Neural crest cell (in vitro differentiated cells): ENCODE results near the gene SNAPC4. TPM values are rescaled to one million over a fixed set of nuclear protein-coding genes. Genes with fewer than 3 reads are reported as not detected.
"Not testable (repeated sequence)": the region's sequence is repeated elsewhere in the genome, so short reads cannot be mapped to it uniquely, and the experiment has no call there.

Source experiments
- DNase-seq: peaks from one replicate; pipeline ENCODE4 v3.0.0; 2021; ENCODE audit warnings: low read depth, mixed read lengths, low spot score
- H3K27ac Mint-ChIP-seq: one replicate; pipeline ENCODE4 v1.8.0; 2021; ENCODE audit warnings: mild to moderate bottlenecking, mixed read lengths; ENCODE audit not compliant: unreplicated experiment
- H3K27me3 Mint-ChIP-seq: 2 replicates; pipeline ENCODE4 v1.8.0; 2021; ENCODE audit warnings: low read depth, mild to moderate bottlenecking, mixed read lengths
- H3K36me3 Mint-ChIP-seq: 2 replicates; pipeline ENCODE4 v1.8.0; 2021; ENCODE audit warnings: low read depth, mild to moderate bottlenecking, mixed read lengths
- H3K4me1 Mint-ChIP-seq: 2 replicates; pipeline ENCODE4 v1.8.0; 2021; ENCODE audit warnings: mixed read lengths
- H3K4me3 Mint-ChIP-seq: one replicate; pipeline ENCODE4 v1.8.0; 2021; ENCODE audit warnings: mild to moderate bottlenecking, mixed read lengths
- H3K9me3 Mint-ChIP-seq: 2 replicates; pipeline ENCODE4 v1.8.0; 2021; ENCODE audit warnings: mixed read lengths
- total RNA-seq: library from RNA; stranded (reverse); gene quantifications from 2 replicates; pipeline ENCODE4 v1.2.1, GENCODE V29; 2021
- TF ChIP-seq, protein P1 (sequence below): fragments of 200-600 bp; sonication (generic); conservative IDR thresholded peaks from 2 replicates; pipeline ENCODE4 v1.5.0; 2021; ENCODE audit warnings: antibody characterized with exemption, mild to moderate bottlenecking

The SNAPC4 gene
- total RNA-seq, 1 donor from 2014 or later, result 19.0 TPM

DNA sequence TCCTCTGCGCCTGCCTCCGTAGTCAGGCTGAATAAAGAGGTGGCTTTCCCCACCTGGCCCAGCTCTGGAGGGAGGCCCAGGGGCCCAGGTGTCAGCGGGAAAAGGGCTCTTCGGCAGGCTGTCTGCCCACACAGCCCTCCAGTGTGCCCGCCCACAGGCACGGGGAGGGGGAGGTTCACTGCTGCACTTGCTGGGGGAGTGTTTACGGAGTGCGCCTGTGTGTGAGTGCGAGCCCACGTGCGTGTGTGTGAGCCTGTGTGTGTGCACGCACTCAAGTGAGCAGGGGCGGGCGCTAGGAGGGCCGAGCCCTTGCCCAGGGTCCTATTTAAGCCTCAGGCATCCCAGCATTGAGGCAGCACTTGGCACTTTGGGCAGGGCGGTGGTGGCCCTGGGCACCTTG, 47.3 kb downstream of the SNAPC4 start:
- H3K9me3 Mint-ChIP-seq, result no peaks in the 10 kb centered on the region
- no peak overlapping the region for H3K4me3 Mint-ChIP-seq
- H3K27me3 Mint-ChIP-seq, result no peaks in the 10 kb centered on the region
- H3K36me3 Mint-ChIP-seq, result no peaks in the 10 kb centered on the region
- DNase-seq, result no peak
- TF ChIP-seq, protein P1, sequence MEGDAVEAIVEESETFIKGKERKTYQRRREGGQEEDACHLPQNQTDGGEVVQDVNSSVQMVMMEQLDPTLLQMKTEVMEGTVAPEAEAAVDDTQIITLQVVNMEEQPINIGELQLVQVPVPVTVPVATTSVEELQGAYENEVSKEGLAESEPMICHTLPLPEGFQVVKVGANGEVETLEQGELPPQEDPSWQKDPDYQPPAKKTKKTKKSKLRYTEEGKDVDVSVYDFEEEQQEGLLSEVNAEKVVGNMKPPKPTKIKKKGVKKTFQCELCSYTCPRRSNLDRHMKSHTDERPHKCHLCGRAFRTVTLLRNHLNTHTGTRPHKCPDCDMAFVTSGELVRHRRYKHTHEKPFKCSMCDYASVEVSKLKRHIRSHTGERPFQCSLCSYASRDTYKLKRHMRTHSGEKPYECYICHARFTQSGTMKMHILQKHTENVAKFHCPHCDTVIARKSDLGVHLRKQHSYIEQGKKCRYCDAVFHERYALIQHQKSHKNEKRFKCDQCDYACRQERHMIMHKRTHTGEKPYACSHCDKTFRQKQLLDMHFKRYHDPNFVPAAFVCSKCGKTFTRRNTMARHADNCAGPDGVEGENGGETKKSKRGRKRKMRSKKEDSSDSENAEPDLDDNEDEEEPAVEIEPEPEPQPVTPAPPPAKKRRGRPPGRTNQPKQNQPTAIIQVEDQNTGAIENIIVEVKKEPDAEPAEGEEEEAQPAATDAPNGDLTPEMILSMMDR, result no peak
- H3K4me1 Mint-ChIP-seq, result no peaks in the 10 kb centered on the region
- H3K27ac Mint-ChIP-seq, result no peak overlapping the region

DNA sequence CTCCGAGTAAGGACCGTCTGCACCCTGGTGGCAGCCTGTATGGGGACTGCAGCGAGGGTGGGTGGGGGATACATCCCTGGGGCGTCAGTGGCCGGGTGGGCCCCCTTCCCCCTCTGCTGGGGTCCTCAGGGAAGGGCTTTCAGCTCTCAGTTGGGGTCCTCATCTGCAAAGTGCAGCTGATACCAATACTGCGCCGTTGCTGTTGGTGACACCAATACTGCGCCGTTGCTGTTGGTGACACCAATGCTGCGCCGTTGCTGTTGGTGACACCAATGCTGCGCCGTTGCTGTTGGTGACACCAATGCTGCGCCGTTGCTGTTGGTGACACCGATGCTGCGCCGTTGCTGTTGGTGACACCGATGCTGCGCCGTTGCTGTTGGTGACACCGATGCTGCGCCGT, 48.1 kb downstream of the SNAPC4 start:
- H3K9me3 Mint-ChIP-seq, H3K36me3 Mint-ChIP-seq, H3K4me3 Mint-ChIP-seq, H3K4me1 Mint-ChIP-seq, H3K27ac Mint-ChIP-seq, DNase-seq, H3K27me3 Mint-ChIP-seq: not testable (repeated sequence)

DNA sequence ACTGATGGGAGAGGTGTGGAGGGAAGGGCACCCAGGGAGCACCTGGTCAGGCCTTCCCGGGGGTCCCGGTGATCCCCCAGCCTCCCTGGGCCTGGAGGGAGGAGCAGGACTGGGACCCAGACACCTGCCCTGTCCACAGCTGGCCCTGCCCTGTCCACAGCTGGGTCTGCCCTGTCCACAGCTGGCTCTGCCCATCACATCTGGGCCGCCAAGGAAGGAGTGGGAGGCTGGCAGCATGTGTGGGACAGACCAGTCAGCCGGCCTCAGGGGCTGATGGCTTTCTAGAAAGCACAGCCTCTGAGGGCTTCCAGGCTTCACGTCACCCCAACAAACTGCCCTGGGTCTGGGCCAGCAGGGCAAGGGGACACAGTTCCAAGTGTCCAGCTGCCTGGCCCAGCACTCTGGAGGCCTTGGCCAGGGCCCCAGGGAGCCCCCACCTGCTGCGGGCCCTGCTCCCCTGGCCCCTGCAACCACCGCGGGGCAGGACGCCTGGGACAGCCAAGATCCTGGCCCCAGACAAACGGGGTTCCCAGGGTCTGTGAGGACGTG, 48.6 kb downstream of the SNAPC4 start:
- no peak overlapping the region for H3K4me3 Mint-ChIP-seq
- H3K36me3 Mint-ChIP-seq, result no peaks in the 10 kb centered on the region
- DNase-seq, result no peak
- H3K27me3 Mint-ChIP-seq, result no peaks in the 10 kb centered on the region
- no peaks in the 10 kb centered on the region for H3K9me3 Mint-ChIP-seq
- TF ChIP-seq, protein P1, result no peak
- no peaks in the 10 kb centered on the region for H3K4me1 Mint-ChIP-seq
- no peak overlapping the region for H3K27ac Mint-ChIP-seq

Other genes with a start within 250 kb of the SNAPC4 start
- 0.07 TPM in 1 of 2 replicates, not detected in the other for gene LHX3, start 195.0 kb downstream of the SNAPC4 start, total RNA-seq
- 28.0 and 28.7 TPM in 2 replicates for gene QSOX2, start 154.4 kb downstream of the SNAPC4 start, total RNA-seq
- 0.07 TPM in 1 of 2 replicates, not detected in the other for gene CCDC187, start 96.1 kb downstream of the SNAPC4 start, total RNA-seq
- gene GPSM1, start 72.6 kb downstream of the SNAPC4 start, total RNA-seq, result 50.8 and 56.7 TPM in 2 replicates
- 21.3 and 21.7 TPM in 2 replicates for gene DNLZ, start 36.4 kb downstream of the SNAPC4 start, total RNA-seq
- gene CARD9, start 26.5 kb downstream of the SNAPC4 start, total RNA-seq, result 1.3 and 1.4 TPM in 2 replicates
- gene ENTR1, start 10.4 kb upstream of the SNAPC4 start, total RNA-seq, result 84.1 and 89.3 TPM in 2 replicates
- 82.1 and 86.6 TPM in 2 replicates for gene PMPCA, start 10.5 kb upstream of the SNAPC4 start, total RNA-seq
- 28.7 and 29.6 TPM in 2 replicates for gene INPP5E, start 39.7 kb upstream of the SNAPC4 start, total RNA-seq
- 77.2 and 79.4 TPM in 2 replicates for gene SEC16A, start 82.9 kb upstream of the SNAPC4 start, total RNA-seq
- gene NOTCH1, start 145.9 kb upstream of the SNAPC4 start, total RNA-seq, result 99.0 and 99.7 TPM in 2 replicates